Small intestine (tissue), 7 donors: ENCODE results near the gene THNSL1. TPM values are rescaled to one million over a fixed set of nuclear protein-coding genes. Genes with fewer than 3 reads are reported as not detected.

Experiments
- DNase-seq, 2 donors: peaks; one replicate each; pipeline versions ENCODE4 v3.0.0 to v3.0.0-alpha.2; 2013
- FAIRE-seq: peaks from 2 replicates; lab custom pipeline; 2012; peaks lifted over from hg19 to GRCh38; lab: Jason Lieb, UNC
- H3K27ac ChIP-seq, 3 donors: one replicate each; pipeline ENCODE4 v1.5.1; 2013; ENCODE audit warnings: low read length in 2 of 3, mild to moderate bottlenecking in 2 of 3, control low read depth in 1 of 3, inconsistent platforms in 1 of 3, low read depth in 1 of 3, moderate library complexity in 1 of 3
- H3K27me3 ChIP-seq, 3 donors: one replicate each; pipeline ENCODE4 v1.6.1; 2013; ENCODE audit warnings: low read length in 3 of 3, inconsistent platforms in 1 of 3; ENCODE audit not compliant: control insufficient read depth in 3 of 3, insufficient read depth in 3 of 3
- H3K36me3 ChIP-seq, 3 donors: one replicate each; pipeline ENCODE4 v1.6.1; 2013; ENCODE audit warnings: low read length in 3 of 3, inconsistent platforms in 1 of 3, low read depth in 1 of 3, mild to moderate bottlenecking in 1 of 3, moderate library complexity in 1 of 3; ENCODE audit not compliant: control insufficient read depth in 3 of 3, insufficient read depth in 2 of 3
- H3K4me1 ChIP-seq, 3 donors: one replicate each; pipeline ENCODE4 v1.6.1; 2013; ENCODE audit warnings: low read length in 2 of 3, inconsistent platforms in 1 of 3, low read depth in 1 of 3, mild to moderate bottlenecking in 1 of 3, moderate library complexity in 1 of 3; ENCODE audit not compliant: control insufficient read depth in 3 of 3, insufficient read depth in 2 of 3
- H3K4me3 ChIP-seq, 3 donors: one replicate each; pipeline ENCODE4 v1.5.1; 2013; ENCODE audit warnings: low read length in 3 of 3, control low read depth in 1 of 3, inconsistent platforms in 1 of 3, low read depth in 1 of 3, mild to moderate bottlenecking in 1 of 3, moderate library complexity in 1 of 3
- H3K9me3 ChIP-seq, 2 donors: one replicate each; pipeline ENCODE4 v1.6.1; 2013; ENCODE audit warnings: low read depth in 1 of 2, low read length in 1 of 2; ENCODE audit not compliant: control insufficient read depth in 2 of 2, insufficient read depth in 1 of 2
- WGBS, 3 donors: extraction: QIAGEN DNeasy Blood & Tissue Kit; methylation state at CpG; one replicate each; pipeline ENCODE4 v1.1.7; 2013; 5-methylcytosine and 5-hydroxymethylcytosine counted together
- polyA plus RNA-seq, 4 donors: library from polyadenylated mRNA; stranded (reverse) in 3 of 4; unstranded in 1 of 4; fragments of 200-250 nt in 3 of 4; fragments of 120-200 nt in 1 of 4; gene quantifications; one replicate each; pipeline versions ENCODE4 v1.2.1 to v1.2.3, GENCODE V29; 2013
- donor health status: healthy with polysubstance abuse.
- donor health status: control.
- donor health status: control.
- donor health status: Bipolar disorder and iron deficiency.
- donor health status: healthy.

The THNSL1 gene
- polyA plus RNA-seq, 4 donors, result 1.4 to 10.1 (median 2.8) TPM

GRCh38 chr10:24979685-24980084 lies 36.7 kb upstream of the THNSL1 start:
- Histone ChIP-seq H3K4me3 (no peak overlapping the region), H3K27me3 (no peaks in the 10 kb centered on the region), H3K27ac (no peak overlapping the region), H3K36me3 (no peaks in the 10 kb centered on the region), H3K4me1 (no peaks in the 10 kb centered on the region), H3K9me3 (no peaks in the 10 kb centered on the region)
- FAIRE-seq, result no peak
- WGBS, 3 donors, result 94 to 98% (median 94%) methylated on average over 4 of the region's 4 CpGs
- DNase-seq, result no peak

- FAIRE-seq, result no peak
- Histone ChIP-seq H3K27ac (no peak overlapping the region), H3K27me3 (no peaks in the 10 kb centered on the region), H3K9me3 (no peaks in the 10 kb centered on the region), H3K36me3 (no peaks in the 10 kb centered on the region), H3K4me3 (no peak overlapping the region), H3K4me1 (no peaks in the 10 kb centered on the region)
- no peak for DNase-seq
- WGBS, 3 donors, result 95 to 99% (median 98%) methylated on average over 5 of the region's 5 CpGs
Measured at GRCh38 chr10:24981161-24981710, 35.2 kb upstream of the THNSL1 start.

- peaks cover 0 to 2% (median 0%) of the 10 kb centered on the region in 3 donors for H3K36me3 ChIP-seq
- no peaks in the 10 kb centered on the region for H3K9me3 ChIP-seq
- no peaks in the 10 kb centered on the region for H3K27me3 ChIP-seq
- DNase-seq (no peak), FAIRE-seq (no peak)
- no peaks in the 10 kb centered on the region for H3K4me1 ChIP-seq
- WGBS, 3 donors, result 89 to 94% (median 93%) methylated on average over 1 of the region's 1 CpG
- no peak overlapping the region for H3K4me3 ChIP-seq
- no peak overlapping the region for H3K27ac ChIP-seq
Measured at GRCh38 chr10:24982319-24983112, 33.9 kb upstream of the THNSL1 start.

GRCh38 chr10:24983130-24983529 lies 33.3 kb upstream of the THNSL1 start:
- no peaks in the 10 kb centered on the region for H3K27me3 ChIP-seq
- H3K4me3 ChIP-seq, result no peak overlapping the region
- H3K4me1 ChIP-seq, result no peaks in the 10 kb centered on the region
- DNase-seq (no peak), FAIRE-seq (no peak)
- no peak overlapping the region for H3K27ac ChIP-seq
- H3K9me3 ChIP-seq, result no peaks in the 10 kb centered on the region
- WGBS, 3 donors, result 94 to 99% (median 97%) methylated on average over 4 of the region's 4 CpGs
- H3K36me3 ChIP-seq, result peaks cover 0 to 2% (median 0%) of the 10 kb centered on the region in 3 donors

- Histone ChIP-seq H3K27me3 (no peaks in the 10 kb centered on the region), H3K9me3 (no peaks in the 10 kb centered on the region), H3K36me3 (peaks cover 0 to 2% (median 0%) of the 10 kb centered on the region in 3 donors), H3K4me1 (no peaks in the 10 kb centered on the region), H3K27ac (no peak overlapping the region), H3K4me3 (no peak overlapping the region)
- WGBS, 3 donors, result 86 to 92% (median 90%) methylated on average over 3 of the region's 3 CpGs
- DNase-seq (no peak), FAIRE-seq (no peak)
Measured at GRCh38 chr10:24983946-24984345, 32.5 kb upstream of the THNSL1 start.

GRCh38 chr10:24984906-24985305 lies 31.5 kb upstream of the THNSL1 start:
- FAIRE-seq, result no peak
- Histone ChIP-seq H3K4me3 (no peak overlapping the region), H3K27me3 (no peaks in the 10 kb centered on the region), H3K9me3 (no peaks in the 10 kb centered on the region), H3K27ac (no peak overlapping the region), H3K36me3 (peaks cover 0 to 2% (median 0%) of the 10 kb centered on the region in 3 donors), H3K4me1 (no peaks in the 10 kb centered on the region)
- WGBS, 3 donors, result 50 to 85% (median 64%) methylated on average over 3 of the region's 3 CpGs
- no peak for DNase-seq

GRCh38 chr10:24988831-24989640 lies 27.4 kb upstream of the THNSL1 start:
- H3K4me1 ChIP-seq, result peaks cover 0 to 8% (median 0%) of the 10 kb centered on the region in 3 donors
- H3K27me3 ChIP-seq, result no peaks in the 10 kb centered on the region
- no peak for DNase-seq
- peaks cover 0 to 2% (median 0%) of the 10 kb centered on the region in 3 donors for H3K36me3 ChIP-seq
- no peaks in the 10 kb centered on the region for H3K9me3 ChIP-seq
- H3K4me3 ChIP-seq, result no peak overlapping the region
- FAIRE-seq, result no peak
- H3K27ac ChIP-seq, result no peak overlapping the region
- WGBS, 3 donors, result 69 to 86% (median 85%) methylated on average over 12 of the region's 12 CpGs

GRCh38 chr10:24989867-24990266 lies 26.5 kb upstream of the THNSL1 start:
- 19 to 31% (median 31%) methylated on average over 1 of the region's 1 CpG for WGBS, 3 donors
- DNase-seq (no peak), FAIRE-seq (no peak)
- H3K27me3 ChIP-seq, result no peaks in the 10 kb centered on the region
- H3K36me3 ChIP-seq, result peaks cover 0 to 2% (median 0%) of the 10 kb centered on the region in 3 donors
- H3K9me3 ChIP-seq, result no peaks in the 10 kb centered on the region
- no peak overlapping the region for H3K27ac ChIP-seq
- peaks cover 0 to 8% (median 0%) of the 10 kb centered on the region in 3 donors for H3K4me1 ChIP-seq
- H3K4me3 ChIP-seq, result no peak overlapping the region
